Muscle layer of duodenum (tissue), 2 donors: ENCODE results near the gene TMEM175.
"Not testable (repeated sequence)": the region's sequence is repeated elsewhere in the genome, so short reads cannot be mapped to it uniquely, and the experiment has no call there.

Source experiments
- H3K27ac ChIP-seq: one replicate; pipeline ENCODE4 v1.7.0; 2013; ENCODE audit warnings: mild to moderate bottlenecking, low read length
- H3K27me3 ChIP-seq: one replicate; pipeline ENCODE4 v1.7.0; 2013; ENCODE audit warnings: low read depth, mild to moderate bottlenecking, control low read depth, low read length
- H3K36me3 ChIP-seq, 2 donors: one replicate each; pipeline ENCODE4 v1.7.0; 2013; ENCODE audit warnings: low read length in 2 of 2, control low read depth in 1 of 2, mild to moderate bottlenecking in 1 of 2; ENCODE audit not compliant: insufficient read depth in 2 of 2, control insufficient read depth in 1 of 2
- H3K4me1 ChIP-seq, 2 donors: one replicate each; pipeline ENCODE4 v1.7.0; 2013; ENCODE audit warnings: low read length in 2 of 2, mild to moderate bottlenecking in 2 of 2, control low read depth in 1 of 2, moderate library complexity in 1 of 2; ENCODE audit not compliant: insufficient read depth in 2 of 2, control insufficient read depth in 1 of 2
- H3K4me3 ChIP-seq, 2 donors: one replicate each; pipeline ENCODE4 v1.7.0; 2013; ENCODE audit warnings: low read length in 2 of 2, low read depth in 1 of 2, mild to moderate bottlenecking in 1 of 2
- H3K9me3 ChIP-seq, 2 donors: one replicate each; pipeline ENCODE4 v1.7.0; 2013; ENCODE audit warnings: low read length in 2 of 2, control low read depth in 1 of 2, mild to moderate bottlenecking in 1 of 2; ENCODE audit not compliant: control insufficient read depth in 1 of 2
- donor health status: healthy.

TMEM175 gene

DNA sequence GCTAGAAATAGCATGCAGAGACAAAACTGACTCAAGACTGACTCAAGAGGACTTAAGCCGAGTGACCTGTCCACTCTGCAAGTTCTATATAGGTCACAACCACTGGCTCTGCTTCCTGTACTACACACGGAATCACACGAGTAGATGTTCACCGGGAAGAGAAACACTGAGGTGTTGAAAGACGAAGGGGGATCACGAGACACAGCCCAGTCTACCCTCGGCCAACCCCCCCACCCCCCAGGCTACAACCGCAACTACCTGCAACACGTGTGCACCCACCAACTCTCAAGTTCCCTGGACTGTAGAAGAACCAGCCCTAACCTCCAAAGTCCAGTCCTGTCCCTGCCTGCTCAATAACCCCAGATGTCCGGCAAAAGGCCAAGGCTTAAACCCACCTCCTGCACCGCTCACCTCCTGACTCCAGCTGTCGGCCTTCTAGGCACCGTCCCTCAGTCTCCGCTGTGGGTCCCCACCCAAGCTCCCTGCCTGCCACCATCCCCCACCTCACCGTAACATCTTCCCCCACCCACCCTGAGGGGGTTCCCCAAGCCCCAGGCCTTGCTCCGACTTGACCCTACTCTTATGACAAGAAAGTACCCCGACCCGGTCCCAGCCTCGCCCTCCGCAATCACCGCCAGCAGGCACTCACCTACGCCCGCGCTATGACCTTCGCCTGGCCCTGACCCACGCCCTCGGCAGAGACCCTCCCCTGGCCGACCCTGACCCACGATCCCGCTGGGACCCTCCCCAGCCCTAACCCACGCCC lies 883 bp upstream of the TMEM175 start:
- Histone ChIP-seq H3K4me3 (peak overlapping the region; percentile 98 to 99), H3K27ac (peak overlapping the region; percentile 74), H3K4me1 (peaks cover 10 to 29% of the 10 kb centered on the region in 2 donors)

DNA sequence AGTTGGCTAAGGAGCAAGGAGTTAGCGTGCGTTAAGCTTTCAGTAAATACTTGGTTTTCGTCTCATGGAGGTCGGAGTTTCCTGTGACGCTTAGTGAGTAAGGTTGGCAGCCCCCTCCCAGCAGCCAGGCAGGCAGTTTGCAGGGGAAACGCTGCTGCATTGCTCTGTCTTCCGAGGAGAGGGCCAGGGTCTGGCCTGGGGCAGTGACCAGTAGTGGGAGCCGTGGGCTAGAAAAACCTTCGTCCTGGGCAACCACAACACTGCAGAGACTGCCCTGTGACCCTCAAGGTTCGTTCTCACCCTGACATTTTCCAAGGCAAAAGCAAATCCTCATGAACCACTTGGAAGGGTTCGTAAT lies 432 bp downstream of the TMEM175 start:
- peaks cover 10 to 29% of the 10 kb centered on the region in 2 donors for H3K4me1 ChIP-seq
- peak overlapping the region; percentile 93 for H3K27ac ChIP-seq
- peak overlapping the region; percentile 98 to 99 for H3K4me3 ChIP-seq
- H3K36me3 ChIP-seq, result no peaks in the 10 kb centered on the region
- no peaks in the 10 kb centered on the region for H3K9me3 ChIP-seq
- no peaks in the 10 kb centered on the region for H3K27me3 ChIP-seq

More for the DNA sequence above, 883 bp upstream of the TMEM175 start:
- Histone ChIP-seq H3K27me3 (no peaks in the 10 kb centered on the region), H3K9me3 (no peaks in the 10 kb centered on the region), H3K36me3 (no peaks in the 10 kb centered on the region)

DNA sequence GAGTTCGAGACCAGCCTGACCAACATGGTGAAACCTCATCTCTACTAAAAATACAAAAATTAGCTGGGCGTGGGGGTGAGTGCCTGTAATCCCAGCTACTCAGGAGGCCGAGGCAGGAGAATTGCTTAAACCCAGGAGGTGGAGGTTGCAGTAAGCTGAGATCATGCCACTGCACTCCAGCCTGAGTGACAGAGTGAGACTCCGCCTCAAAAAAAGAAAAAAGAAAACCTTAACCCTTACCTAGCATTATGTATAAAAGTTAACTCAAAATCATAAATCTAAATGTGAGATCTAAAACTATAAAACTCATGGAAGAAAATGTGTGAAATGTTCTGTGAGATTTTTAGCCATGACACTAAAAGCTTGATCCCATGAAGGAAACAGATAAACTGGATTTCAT lies 7.2 kb downstream of the TMEM175 start:
- not testable (repeated sequence) for H3K27ac ChIP-seq, H3K9me3 ChIP-seq, H3K4me3 ChIP-seq, H3K36me3 ChIP-seq, H3K4me1 ChIP-seq, H3K27me3 ChIP-seq

DNA sequence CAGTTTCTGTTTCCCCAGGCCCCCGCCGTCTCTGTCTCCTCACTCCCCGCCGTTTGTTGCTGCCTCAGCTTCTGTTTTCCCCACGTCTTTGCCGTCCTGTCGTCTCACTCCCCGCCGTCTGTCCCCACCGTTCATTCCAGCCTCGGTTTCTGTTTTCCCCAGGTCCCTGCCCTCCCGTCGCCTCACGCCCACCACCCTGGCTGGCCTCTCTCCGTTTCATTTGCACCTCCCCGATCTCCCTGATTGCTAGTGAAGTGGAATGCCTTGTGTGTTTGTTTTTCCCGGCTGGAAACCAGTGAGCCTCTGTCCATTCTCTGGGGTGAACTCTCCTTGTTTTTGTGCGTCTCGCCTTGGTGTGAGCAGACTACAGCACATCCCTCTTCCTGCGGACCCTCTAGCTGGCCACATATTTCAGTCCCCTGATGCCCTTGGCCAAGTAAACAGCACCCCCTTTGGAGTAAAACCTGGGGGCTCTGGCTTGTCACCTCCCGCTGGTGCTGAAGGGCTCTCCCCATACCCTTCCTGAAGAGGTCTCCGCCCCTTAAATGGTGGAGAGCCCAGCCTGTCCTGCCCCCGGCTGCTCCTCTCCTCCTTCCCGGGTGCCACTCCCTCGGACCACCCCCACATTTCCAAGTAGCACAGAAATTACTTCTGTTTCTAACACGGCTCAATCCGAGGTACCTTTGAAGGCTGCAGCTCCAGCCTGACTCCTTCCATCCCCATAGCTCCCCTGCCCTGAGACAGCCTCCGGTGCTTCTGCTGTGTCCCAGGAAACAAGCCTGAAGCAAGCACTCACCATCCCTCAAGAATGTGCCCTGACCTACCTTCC lies 13.2 kb downstream of the TMEM175 start:
- Histone ChIP-seq H3K36me3 (no peaks in the 10 kb centered on the region), H3K27ac (no peak overlapping the region), H3K27me3 (no peaks in the 10 kb centered on the region), H3K9me3 (no peaks in the 10 kb centered on the region), H3K4me1 (no peaks in the 10 kb centered on the region), H3K4me3 (no peak overlapping the region)

DNA sequence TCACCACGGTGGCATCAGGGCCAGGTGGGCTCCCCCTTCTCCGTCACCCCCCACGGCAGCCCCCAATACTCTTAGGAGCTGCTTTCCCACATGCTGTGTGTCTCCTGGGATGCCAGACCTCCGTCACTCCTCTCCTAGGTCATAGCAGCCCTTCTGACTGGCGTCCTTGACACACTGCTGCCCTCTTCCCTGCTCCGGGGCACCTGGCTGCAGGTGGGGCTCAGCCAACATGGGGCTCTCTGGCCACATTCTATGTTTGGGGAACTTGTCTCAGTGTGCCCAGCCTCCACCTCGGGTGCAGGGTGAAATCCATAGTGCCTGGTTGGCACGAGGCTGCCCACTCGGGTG lies 13.8 kb downstream of the TMEM175 start:
- Histone ChIP-seq H3K36me3 (no peaks in the 10 kb centered on the region), H3K27me3 (no peaks in the 10 kb centered on the region), H3K4me3 (no peak overlapping the region), H3K9me3 (no peaks in the 10 kb centered on the region), H3K4me1 (no peaks in the 10 kb centered on the region), H3K27ac (no peak overlapping the region)

DNA sequence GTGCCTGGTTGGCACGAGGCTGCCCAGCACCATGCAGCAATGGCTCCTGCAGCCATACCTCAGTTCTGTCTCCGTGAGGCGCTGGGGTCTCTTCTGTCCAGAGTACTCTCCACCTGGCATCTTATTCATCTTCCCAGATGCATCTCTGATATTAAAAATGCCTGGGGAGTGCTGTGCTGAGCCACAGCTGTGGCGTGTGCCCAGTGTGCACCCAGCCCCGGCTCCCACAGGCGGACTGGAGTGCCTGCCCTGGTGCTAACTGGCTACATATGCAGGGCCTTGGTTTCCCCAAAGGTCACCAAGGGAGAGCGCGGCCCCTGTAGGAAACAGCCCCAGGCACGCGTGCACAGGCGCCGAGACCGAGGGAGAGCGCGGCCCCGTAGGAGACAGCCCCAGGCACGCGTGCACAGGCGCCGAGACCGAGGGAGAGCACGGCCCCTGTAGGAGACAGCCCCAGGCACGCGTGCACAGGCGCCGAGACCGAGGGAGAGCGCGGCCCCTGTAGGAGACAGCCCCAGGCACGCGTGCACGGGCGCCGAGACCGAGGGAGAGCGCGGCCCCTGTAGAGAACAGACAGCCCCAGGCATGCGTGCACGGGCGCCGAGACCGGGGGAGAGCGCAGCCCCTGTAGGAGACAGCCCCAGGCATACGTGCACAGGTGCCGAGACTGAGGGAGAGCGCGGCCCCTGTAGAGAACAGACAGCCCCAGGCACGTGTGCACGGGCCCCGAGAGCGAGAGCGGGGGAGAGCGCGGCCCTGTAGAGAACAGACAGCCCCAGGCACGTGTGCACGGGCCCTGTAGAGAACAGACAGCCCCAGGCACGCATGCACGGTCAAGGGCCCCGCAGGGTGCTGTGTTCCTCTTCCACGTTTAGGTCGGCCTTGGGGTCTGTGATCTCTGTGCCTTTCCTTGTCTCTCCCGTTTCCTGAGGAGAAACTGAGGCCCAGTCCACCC lies 14.5 kb downstream of the TMEM175 start:
- no peak overlapping the region for H3K4me3 ChIP-seq
- no peaks in the 10 kb centered on the region for H3K4me1 ChIP-seq
- no peak overlapping the region for H3K27ac ChIP-seq
- H3K9me3 ChIP-seq, result no peaks in the 10 kb centered on the region
- no peaks in the 10 kb centered on the region for H3K27me3 ChIP-seq
- no peaks in the 10 kb centered on the region for H3K36me3 ChIP-seq

DNA sequence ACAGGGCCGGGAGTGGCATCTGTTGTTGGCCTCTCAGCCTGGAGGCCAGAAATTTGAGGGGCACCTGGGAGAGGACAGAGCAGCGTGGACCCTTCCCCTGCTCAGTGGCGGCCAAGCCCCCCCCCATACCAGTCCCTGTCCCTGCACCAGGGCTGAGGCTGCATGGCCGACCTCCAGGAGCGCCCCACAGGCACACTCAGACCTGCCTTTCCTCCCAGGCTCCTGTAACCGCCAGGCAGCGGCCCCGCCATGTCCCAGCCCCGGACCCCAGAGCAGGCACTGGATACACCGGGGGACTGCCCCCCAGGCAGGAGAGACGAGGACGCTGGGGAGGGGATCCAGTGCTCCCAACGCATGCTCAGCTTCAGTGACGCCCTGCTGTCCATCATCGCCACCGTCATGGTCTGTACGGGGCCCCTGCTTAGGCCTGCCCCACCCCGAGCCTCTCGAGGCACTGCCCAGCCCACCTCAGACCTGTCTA lies 15.3 kb downstream of the TMEM175 start:
- Histone ChIP-seq H3K27me3 (no peaks in the 10 kb centered on the region), H3K4me3 (no peak overlapping the region), H3K27ac (no peak overlapping the region), H3K9me3 (no peaks in the 10 kb centered on the region), H3K36me3 (no peaks in the 10 kb centered on the region), H3K4me1 (no peaks in the 10 kb centered on the region)

DNA sequence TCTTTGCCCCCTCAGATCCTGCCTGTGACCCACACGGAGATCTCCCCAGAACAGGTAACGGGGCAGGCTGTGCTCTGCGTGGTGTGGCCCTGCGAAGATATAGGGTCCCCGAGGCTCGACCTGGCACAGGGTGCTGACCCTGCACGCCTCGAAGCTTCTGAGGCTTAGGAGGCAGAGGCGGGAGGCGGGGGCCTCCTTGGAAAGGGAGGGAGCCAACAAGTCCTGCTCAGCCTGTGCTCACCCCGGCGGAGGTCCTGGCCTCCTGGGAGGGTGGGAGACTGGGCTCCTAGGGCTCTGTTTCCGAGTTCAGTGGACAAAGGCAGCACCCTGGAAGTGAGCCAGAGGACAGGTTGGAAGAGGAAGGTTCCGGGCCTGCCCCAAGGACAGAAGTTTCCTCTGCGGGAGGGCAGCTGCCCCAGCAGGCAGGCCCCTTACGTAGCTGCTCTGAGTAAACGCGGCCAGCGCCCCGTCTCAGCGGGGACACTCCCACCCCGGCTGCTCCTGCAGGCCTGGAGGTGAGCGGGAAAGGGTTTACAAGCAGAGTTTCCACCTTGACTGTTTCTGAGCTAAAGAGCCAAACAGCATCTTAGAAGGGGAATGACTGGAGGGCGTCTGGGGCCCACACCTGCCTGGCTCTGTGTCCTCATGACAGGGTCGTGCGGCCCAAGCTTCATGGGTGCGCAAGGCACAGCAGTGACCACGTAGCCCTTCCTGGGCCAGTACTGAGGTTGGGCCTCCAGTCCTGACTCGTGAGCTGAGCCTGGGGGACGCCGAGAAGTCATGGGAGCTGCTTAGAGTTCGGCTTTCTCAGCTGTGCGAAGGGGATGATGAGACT lies 16.1 kb downstream of the TMEM175 start:
- H3K4me1 ChIP-seq, result no peaks in the 10 kb centered on the region
- H3K4me3 ChIP-seq, result no peak overlapping the region
- no peak overlapping the region for H3K27ac ChIP-seq
- no peaks in the 10 kb centered on the region for H3K27me3 ChIP-seq
- H3K36me3 ChIP-seq, result peaks cover 0 to 6% of the 10 kb centered on the region in 2 donors
- no peaks in the 10 kb centered on the region for H3K9me3 ChIP-seq

DNA sequence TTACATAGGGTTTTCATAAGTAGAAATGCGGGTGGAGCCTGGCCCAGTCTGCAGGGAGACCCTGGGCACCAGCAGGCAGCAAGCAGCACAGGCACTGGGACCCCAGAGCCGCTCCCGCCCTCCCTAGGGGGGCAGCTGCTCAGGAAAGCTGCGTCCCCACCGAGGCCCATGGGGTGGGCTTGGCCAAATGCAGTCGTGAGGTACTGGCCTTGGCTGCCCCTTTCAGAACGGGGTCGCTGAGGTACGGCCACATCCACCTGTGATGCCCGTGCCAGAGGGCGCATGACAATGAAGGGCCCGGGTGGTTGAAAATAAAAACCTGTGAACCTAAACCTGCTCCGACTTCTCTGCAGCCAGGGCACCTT lies 16.7 kb downstream of the TMEM175 start:
- no peak overlapping the region for H3K27ac ChIP-seq
- no peaks in the 10 kb centered on the region for H3K27me3 ChIP-seq
- no peaks in the 10 kb centered on the region for H3K9me3 ChIP-seq
- no peak overlapping the region for H3K4me3 ChIP-seq
- H3K4me1 ChIP-seq, result no peaks in the 10 kb centered on the region
- H3K36me3 ChIP-seq, result peaks cover 0 to 12% of the 10 kb centered on the region in 2 donors

DNA sequence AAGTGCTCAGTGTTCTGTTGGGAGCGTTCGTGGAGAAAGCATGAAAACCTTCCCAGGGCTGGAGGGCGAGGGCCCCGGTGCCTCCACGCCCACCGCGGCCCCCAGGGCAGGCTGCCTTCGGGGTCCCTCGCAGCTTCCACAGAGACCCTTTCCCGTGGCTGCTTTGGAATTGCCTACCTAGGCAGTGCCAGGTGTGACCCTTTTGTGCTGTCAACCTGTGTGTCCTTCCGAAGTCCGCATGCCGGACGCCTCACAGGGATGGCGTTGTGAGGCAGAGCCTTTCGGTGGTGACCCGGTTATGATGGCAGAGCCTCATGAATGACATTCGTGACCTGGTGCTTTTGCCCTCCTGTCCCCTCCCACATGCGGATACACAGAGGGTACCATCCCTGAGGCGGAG lies 17.4 kb downstream of the TMEM175 start:
- Histone ChIP-seq H3K4me1 (no peaks in the 10 kb centered on the region), H3K4me3 (no peak overlapping the region), H3K27me3 (no peaks in the 10 kb centered on the region), H3K27ac (no peak overlapping the region), H3K9me3 (no peaks in the 10 kb centered on the region), H3K36me3 (peaks cover 0 to 19% of the 10 kb centered on the region in 2 donors)
